ENCODE data around the gene CEP128.

Gene CEP128

GRCh38 chr14:80560800-80561657, 380.5 kb downstream of the CEP128 start:
- TF ChIP-seq CTCF (IDR thresholded peaks at IDR 0.05; ENCODE audit: low read depth, low read length, poor library complexity, severe bottlenecking), result no peak
- no peak for TF ChIP-seq EZH2phosphoT487 (IDR thresholded peaks at IDR 0.05; ENCODE audit: borderline replicate concordance, low read length)

GRCh38 chr14:80554139-80554538, 387.4 kb downstream of the CEP128 start:
- H3K4me1 ChIP-seq (ENCODE audit: control insufficient read depth, low read length), result no peaks in the 10 kb centered on the region
- H3K9me2 ChIP-seq (replicated peaks; ENCODE audit: control insufficient read depth, low read length), result no peaks in the 10 kb centered on the region
- no peaks in the 10 kb centered on the region for H3K27me3 ChIP-seq (ENCODE audit: control insufficient read depth, low read length)
- H3K9me3 ChIP-seq (ENCODE audit: control insufficient read depth, insufficient read depth, low read length), result no peaks in the 10 kb centered on the region
- H3K79me2 ChIP-seq (ENCODE audit: control insufficient read depth, low read length), result no peaks in the 10 kb centered on the region
- H3K27ac ChIP-seq (ENCODE audit: low read depth, low read length), result no peak overlapping the region
- H3K4me2 ChIP-seq (ENCODE audit: low read length), result no peak overlapping the region
- H3F3A ChIP-seq (ENCODE audit: control insufficient read depth, insufficient read depth), result no peaks in the 10 kb centered on the region
- H3K4me3 ChIP-seq (ENCODE audit: low read length), result no peak overlapping the region
- H3K36me3 ChIP-seq (ENCODE audit: control insufficient read depth, low read length), result no peaks in the 10 kb centered on the region
- H4K20me1 ChIP-seq (ENCODE audit: control insufficient read depth, insufficient read depth, low read depth, low read length), result no peaks in the 10 kb centered on the region
- TF ChIP-seq CTCF (IDR thresholded peaks at IDR 0.05; ENCODE audit: low read depth, low read length, poor library complexity, severe bottlenecking), result no peak

More at GRCh38 chr14:80560800-80561657, 380.5 kb downstream of the CEP128 start:
- Histone ChIP-seq H3K27me3 (ENCODE audit: control insufficient read depth, low read length) (no peaks in the 10 kb centered on the region), H3F3A (ENCODE audit: control insufficient read depth, insufficient read depth) (no peaks in the 10 kb centered on the region), H3K36me3 (ENCODE audit: control insufficient read depth, low read length) (no peaks in the 10 kb centered on the region), H3K27ac (ENCODE audit: low read depth, low read length) (no peak overlapping the region), H3K79me2 (ENCODE audit: control insufficient read depth, low read length) (no peaks in the 10 kb centered on the region), H4K20me1 (ENCODE audit: control insufficient read depth, insufficient read depth, low read depth, low read length) (no peaks in the 10 kb centered on the region), H3K4me3 (ENCODE audit: low read length) (no peak overlapping the region), H3K9me3 (ENCODE audit: control insufficient read depth, insufficient read depth, low read length) (no peaks in the 10 kb centered on the region), H3K4me2 (ENCODE audit: low read length) (no peak overlapping the region), H3K4me1 (ENCODE audit: control insufficient read depth, low read length) (no peaks in the 10 kb centered on the region), H3K9me2 (replicated peaks; ENCODE audit: control insufficient read depth, low read length) (no peaks in the 10 kb centered on the region)

- Histone ChIP-seq H3K27me3 (ENCODE audit: control insufficient read depth, low read length) (no peaks in the 10 kb centered on the region), H3K4me1 (ENCODE audit: control insufficient read depth, low read length) (no peaks in the 10 kb centered on the region), H3F3A (ENCODE audit: control insufficient read depth, insufficient read depth) (no peaks in the 10 kb centered on the region), H3K4me3 (ENCODE audit: low read length) (no peak overlapping the region), H3K79me2 (ENCODE audit: control insufficient read depth, low read length) (no peaks in the 10 kb centered on the region), H3K4me2 (ENCODE audit: low read length) (no peak overlapping the region), H3K36me3 (ENCODE audit: control insufficient read depth, low read length) (no peaks in the 10 kb centered on the region), H4K20me1 (ENCODE audit: control insufficient read depth, insufficient read depth, low read depth, low read length) (no peaks in the 10 kb centered on the region), H3K9me3 (ENCODE audit: control insufficient read depth, insufficient read depth, low read length) (no peaks in the 10 kb centered on the region), H3K9me2 (replicated peaks; ENCODE audit: control insufficient read depth, low read length) (no peaks in the 10 kb centered on the region; the same call in 1 of the 2 replicates), H3K27ac (ENCODE audit: low read depth, low read length) (no peak overlapping the region)
- TF ChIP-seq EZH2phosphoT487 (IDR thresholded peaks at IDR 0.05; ENCODE audit: borderline replicate concordance, low read length), result no peak
- no peak for TF ChIP-seq CTCF (IDR thresholded peaks at IDR 0.05; ENCODE audit: low read depth, low read length, poor library complexity, severe bottlenecking)
These were observed 392.4 kb downstream of the CEP128 start for GRCh38 chr14:80549141-80549540.
